Activated gamma-delta T cell treated with Interleukin-2 at 50 U/mL for 16 hours (primary cell): ENCODE measurements around the gene NEGR1.

Experiments
- DNase-seq: peaks from one replicate; pipeline ENCODE4 v3.0.0-alpha.2; 2020

NEGR1 gene

GRCh38 chr1:71660411-71660810 lies 621.9 kb downstream of the NEGR1 start:
- DNase-seq = no peak

DNA sequence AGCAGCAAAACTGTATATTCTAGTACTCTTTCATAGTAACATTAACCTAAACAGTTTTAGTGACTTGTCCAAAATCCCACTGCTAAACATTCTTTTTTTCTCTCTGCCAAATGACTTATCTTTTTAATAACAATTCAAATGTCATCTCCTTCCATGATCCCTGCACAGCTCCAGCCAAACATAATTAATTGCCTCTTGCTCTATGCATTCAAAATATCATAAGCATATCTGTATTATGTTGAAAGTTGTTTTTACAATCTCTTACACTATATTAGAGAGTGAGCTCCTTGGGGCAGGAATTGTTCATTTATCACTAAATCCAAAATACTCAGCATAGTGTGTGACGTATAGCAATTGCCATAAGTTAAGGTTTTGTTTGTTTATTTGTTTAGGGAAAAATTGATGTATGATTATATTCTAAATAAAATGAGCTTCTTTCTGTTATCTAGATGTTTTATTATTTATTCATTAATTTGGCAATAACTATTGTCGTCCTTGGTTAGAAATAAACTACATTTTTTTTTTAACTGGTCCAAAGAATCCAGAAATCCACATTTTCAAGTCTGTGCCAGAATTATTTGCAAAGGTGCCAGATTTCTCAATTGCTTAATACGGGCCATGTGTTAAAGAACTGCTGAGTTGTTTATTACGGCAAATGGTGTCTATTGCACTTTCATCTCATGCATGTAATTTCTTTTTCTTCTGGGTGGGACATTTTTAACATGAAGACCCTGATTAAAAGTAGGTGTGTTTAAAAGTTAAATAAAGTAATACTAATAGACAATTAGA lies 624.3 kb downstream of the NEGR1 start:
- DNase-seq = no peak

- DNase-seq = no peak
Measured at GRCh38 chr1:71656902-71657301, 625.4 kb downstream of the NEGR1 start.

- DNase-seq = no peak
Measured at GRCh38 chr1:71655604-71656003, 626.7 kb downstream of the NEGR1 start.

DNA sequence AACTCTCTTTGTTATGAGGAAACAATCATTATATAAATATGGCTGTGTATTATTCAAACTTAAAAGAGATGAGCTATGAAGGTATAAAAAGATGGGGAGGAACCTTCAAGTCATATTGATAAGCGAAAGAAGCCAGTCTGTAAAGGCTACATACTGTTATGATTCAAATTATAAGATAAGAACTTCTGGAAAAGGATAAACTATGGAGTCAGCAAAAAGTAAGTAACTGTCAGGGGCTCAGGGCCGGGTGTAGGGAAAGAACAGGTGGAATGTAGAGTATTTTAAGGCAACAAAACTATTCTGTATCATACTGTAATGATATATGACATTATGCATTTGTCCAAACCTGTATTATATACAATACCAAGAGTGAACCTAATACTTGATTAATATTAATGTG lies 628.4 kb downstream of the NEGR1 start:
- DNase-seq = no peak

GRCh38 chr1:71651214-71651613 lies 631.1 kb downstream of the NEGR1 start:
- DNase-seq = no peak

GRCh38 chr1:71650119-71650518 lies 632.2 kb downstream of the NEGR1 start:
- no peak for DNase-seq

DNA sequence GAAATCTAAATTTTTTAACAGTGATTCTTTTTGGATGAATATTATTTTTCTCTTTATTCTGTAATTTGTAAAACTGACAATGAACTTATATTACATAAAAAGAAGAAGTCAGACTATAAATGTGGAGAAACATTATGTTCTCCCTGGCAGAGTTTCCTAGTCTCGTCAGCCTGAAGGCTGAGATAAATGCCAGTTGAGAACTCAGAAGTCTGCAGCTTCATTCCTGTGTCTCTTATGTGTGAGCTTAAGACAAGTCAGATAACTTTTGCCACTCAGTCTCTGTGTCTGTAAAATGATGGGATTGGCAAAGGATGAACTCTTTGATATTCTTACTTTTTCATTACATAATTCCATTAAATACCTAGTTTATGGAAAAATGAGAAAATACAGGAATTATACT lies 632.7 kb downstream of the NEGR1 start:
- no peak for DNase-seq

- DNase-seq = no peak
Measured at GRCh38 chr1:71647513-71648300, 634.6 kb downstream of the NEGR1 start.

DNA sequence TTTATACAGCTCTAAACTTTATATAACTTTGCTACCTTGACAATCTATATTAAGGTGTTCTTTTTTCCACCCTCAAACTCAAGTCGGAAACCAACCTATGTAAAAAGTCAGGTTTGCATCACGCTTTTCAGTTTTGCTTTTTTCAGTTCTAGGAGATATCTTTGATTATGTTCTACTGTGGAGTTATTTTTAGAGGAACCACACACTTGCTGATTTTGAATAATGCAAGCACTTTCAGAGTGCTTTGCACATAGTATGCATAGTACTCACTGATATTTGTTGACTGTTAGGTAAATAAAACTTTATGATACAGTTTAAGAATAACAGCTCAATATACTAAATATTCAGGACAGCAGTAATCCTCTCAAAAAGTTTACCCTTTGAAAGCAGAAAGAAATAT lies 637.3 kb downstream of the NEGR1 start:
- no peak for DNase-seq

GRCh38 chr1:71641903-71642302 lies 640.4 kb downstream of the NEGR1 start:
- no peak for DNase-seq

- no peak for DNase-seq
Measured at GRCh38 chr1:71640998-71641397, 641.3 kb downstream of the NEGR1 start.

DNA sequence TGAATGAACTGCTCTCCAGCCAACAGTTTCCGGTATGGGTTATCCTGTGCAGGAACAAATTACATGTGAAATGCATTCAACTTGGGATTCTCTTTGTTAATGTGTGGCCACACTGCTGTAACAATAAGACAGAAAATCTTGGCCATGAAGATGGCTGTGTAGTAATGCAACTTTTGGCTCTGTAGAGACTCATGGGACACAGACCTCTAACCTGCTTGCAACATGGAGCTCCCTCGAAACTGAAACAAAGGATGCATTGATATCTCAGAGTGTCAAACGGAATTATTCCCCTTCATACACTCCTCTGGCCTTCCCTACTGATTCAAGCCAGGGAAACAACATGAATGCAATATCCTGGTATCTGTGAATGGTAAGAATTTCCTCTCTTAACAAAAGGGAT lies 642.2 kb downstream of the NEGR1 start:
- DNase-seq = no peak

- DNase-seq = no peak
Measured at GRCh38 chr1:71638081-71638766, 644.1 kb downstream of the NEGR1 start.

- no peak for DNase-seq
Measured at GRCh38 chr1:71635568-71635967, 646.8 kb downstream of the NEGR1 start.

GRCh38 chr1:71634159-71634558 lies 648.2 kb downstream of the NEGR1 start:
- no peak for DNase-seq

- DNase-seq = no peak
Measured at GRCh38 chr1:71630073-71630472, 652.3 kb downstream of the NEGR1 start.

GRCh38 chr1:71625004-71625403 lies 657.3 kb downstream of the NEGR1 start:
- no peak for DNase-seq

- DNase-seq = no peak
Measured at GRCh38 chr1:71623888-71624287, 658.5 kb downstream of the NEGR1 start.

DNA sequence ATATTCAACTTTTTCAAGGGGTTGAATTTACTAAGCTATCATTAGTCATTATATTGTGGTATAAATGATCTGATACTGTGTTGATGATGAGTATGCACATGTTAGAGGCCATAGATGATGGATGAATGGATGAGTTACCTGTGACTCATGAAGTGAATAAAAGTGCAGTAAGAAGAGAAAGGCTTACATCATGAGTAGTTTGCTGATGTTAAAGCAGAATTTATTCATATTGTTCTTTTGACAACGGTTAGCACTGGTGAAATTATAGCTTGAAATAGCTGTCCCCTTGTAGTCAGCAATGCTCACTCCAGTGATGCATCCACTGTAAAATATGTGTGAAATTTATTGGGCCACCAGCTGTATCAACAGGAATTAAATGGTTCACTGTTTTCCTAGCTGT lies 660.6 kb downstream of the NEGR1 start:
- no peak for DNase-seq

- no peak for DNase-seq
Measured at GRCh38 chr1:71618766-71619530, 663.4 kb downstream of the NEGR1 start.

DNA sequence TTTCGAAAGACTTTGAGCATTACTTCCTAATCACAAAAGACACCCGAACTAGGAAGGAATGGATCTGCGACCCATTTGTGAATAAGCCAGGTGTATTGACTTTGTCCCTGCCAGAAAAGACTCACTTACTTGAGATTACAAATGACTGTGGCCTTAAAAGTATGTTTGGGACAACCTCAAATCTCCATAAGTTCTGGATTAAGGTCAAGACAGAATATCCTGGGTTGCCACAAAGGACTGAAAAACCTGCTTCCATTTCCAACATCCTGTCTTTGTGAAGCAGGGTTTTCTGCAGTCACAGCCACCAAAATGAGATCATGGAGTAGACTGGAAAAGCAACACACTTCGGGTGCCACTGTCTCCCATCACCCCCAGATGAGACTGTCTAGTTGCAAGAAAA lies 664.1 kb downstream of the NEGR1 start:
- no peak for DNase-seq

- DNase-seq = no peak
Measured at GRCh38 chr1:71610476-71610875, 671.9 kb downstream of the NEGR1 start.
